HEK293 (cell line): ENCODE data around the gene RNASEH2B.

Experiments
- CTCF ChIA-PET: fragments of 350-600 bp; formaldehyde crosslinking; extraction: SDS; loops from one replicate; lab custom pipeline; 2021; ENCODE audit warnings: antibody characterized with exemption; lab: Yijun Ruan, JAX
- POLR2A ChIA-PET: fragments of 300-600 bp; formaldehyde crosslinking; extraction: SDS; loops from one replicate; lab custom pipeline; 2020; ENCODE audit warnings: antibody characterized with exemption, inconsistent platforms; lab: Yijun Ruan, JAX
- H3K27ac ChIP-seq: fragments of 200-500 bp; sonication (Bioruptor generic); 2 replicates; pipeline ENCODE4 v1.5.1; 2014; ENCODE audit warnings: low read depth, low read length, control low read depth, inconsistent platforms; ENCODE audit errors: extremely low read depth
- H3K36me3 ChIP-seq, 2 experiments: fragments of 200-500 bp in 1 of 2; sonication (Bioruptor generic) in 1 of 2; 1 replicate in 1 of 2; 2 replicates in 1 of 2; pipeline ENCODE4 v1.5.1; 2014 to 2017; ENCODE audit warnings: inconsistent platforms in 2 of 2, low read length in 2 of 2; ENCODE audit not compliant: control insufficient read depth in 2 of 2, insufficient read depth in 1 of 2
- H3K4me1 ChIP-seq: fragments of 200-500 bp; sonication (Bioruptor generic); 2 replicates; pipeline ENCODE4 v1.5.1; 2014; ENCODE audit warnings: mild to moderate bottlenecking, low read length, inconsistent platforms; ENCODE audit not compliant: control insufficient read depth, insufficient read depth
- H3K4me3 ChIP-seq: 2 replicates; pipeline ENCODE4 v1.5.1; 2011; ENCODE audit warnings: low read depth, mild to moderate bottlenecking, control low read depth, low read length, moderate library complexity
- H3K9me3 ChIP-seq: fragments of 200-500 bp; sonication (Bioruptor generic); 2 replicates; pipeline ENCODE4 v1.5.1; 2014; ENCODE audit warnings: low read depth, low read length, inconsistent platforms; ENCODE audit not compliant: control insufficient read depth, insufficient read depth
- PRDM1 ChIP-seq: fragments of 450-650 bp; formaldehyde crosslinking; IDR thresholded peaks from 2 replicates; pipeline ENCODE4; 2016; ENCODE audit warnings: missing biosample characterization, missing genetic modification characterization
- REST ChIP-seq: fragments of 450-650 bp; formaldehyde crosslinking; IDR thresholded peaks from 2 replicates; pipeline ENCODE4 v1.5.1; 2016; ENCODE audit warnings: missing biosample characterization, missing genetic modification characterization
- SCRT1 ChIP-seq: fragments of 450-650 bp; formaldehyde crosslinking; IDR thresholded peaks from 2 replicates; pipeline ENCODE4 v1.5.1; 2016; ENCODE audit warnings: missing biosample characterization, missing genetic modification characterization, borderline replicate concordance
- ZBTB44 ChIP-seq: fragments of 450-650 bp; IDR thresholded peaks from 2 replicates; pipeline ENCODE4 v1.5.1; 2018; ENCODE audit warnings: missing biosample characterization, mild to moderate bottlenecking, missing genetic modification characterization
- ZNF121 ChIP-seq: fragments of 450-650 bp; formaldehyde crosslinking; IDR thresholded peaks from 2 replicates; pipeline ENCODE4 v1.5.1; 2016; ENCODE audit warnings: missing biosample characterization, missing genetic modification characterization
- ZNF138 ChIP-seq: fragments of 450-650 bp; formaldehyde crosslinking; IDR thresholded peaks from 2 replicates; pipeline ENCODE4 v1.5.1; 2016; ENCODE audit warnings: missing biosample characterization, missing genetic modification characterization, borderline replicate concordance
- ZNF157 ChIP-seq: fragments of 450-650 bp; formaldehyde crosslinking; IDR thresholded peaks from 2 replicates; pipeline ENCODE4 v1.5.1; 2016; ENCODE audit warnings: missing biosample characterization, missing genetic modification characterization
- ZNF175 ChIP-seq: fragments of 450-650 bp; formaldehyde crosslinking; IDR thresholded peaks from 2 replicates; pipeline ENCODE4 v1.5.1; 2016; ENCODE audit warnings: missing biosample characterization, missing genetic modification characterization
- ZNF23 ChIP-seq: fragments of 450-650 bp; formaldehyde crosslinking; IDR thresholded peaks from 2 replicates; pipeline ENCODE4 v1.5.1; 2016; ENCODE audit warnings: missing biosample characterization, missing genetic modification characterization, borderline replicate concordance
- ZNF26 ChIP-seq: fragments of 450-650 bp; formaldehyde crosslinking; IDR thresholded peaks from 2 replicates; pipeline ENCODE4 v1.5.1; 2016; ENCODE audit warnings: missing biosample characterization, missing genetic modification characterization
- ZNF280D ChIP-seq: fragments of 450-650 bp; formaldehyde crosslinking; IDR thresholded peaks from 2 replicates; pipeline ENCODE4 v1.5.1; 2016; ENCODE audit warnings: missing biosample characterization, missing genetic modification characterization
- ZNF324 ChIP-seq: fragments of 450-650 bp; formaldehyde crosslinking; IDR thresholded peaks from 2 replicates; pipeline ENCODE4 v1.5.1; 2016; ENCODE audit warnings: missing biosample characterization, missing genetic modification characterization
- ZNF48 ChIP-seq: fragments of 450-650 bp; formaldehyde crosslinking; IDR thresholded peaks from 2 replicates; pipeline ENCODE4 v1.5.1; 2016; ENCODE audit warnings: missing biosample characterization, missing genetic modification characterization
- ZNF555 ChIP-seq: fragments of 450-650 bp; formaldehyde crosslinking; conservative IDR thresholded peaks from 2 replicates; pipeline ENCODE4 v1.5.1; 2017; ENCODE audit warnings: missing biosample characterization, mild to moderate bottlenecking, missing genetic modification characterization, inconsistent platforms
- ZNF585B ChIP-seq: fragments of 450-650 bp; formaldehyde crosslinking; IDR thresholded peaks from 2 replicates; pipeline ENCODE4 v1.5.1; 2016; ENCODE audit warnings: missing biosample characterization, missing genetic modification characterization
- ZNF658 ChIP-seq: fragments of 450-650 bp; formaldehyde crosslinking; IDR thresholded peaks from 2 replicates; pipeline ENCODE4; 2016; ENCODE audit warnings: missing biosample characterization, missing genetic modification characterization
- ZNF76 ChIP-seq: fragments of 450-650 bp; formaldehyde crosslinking; IDR thresholded peaks from 2 replicates; pipeline ENCODE4; 2016; ENCODE audit warnings: low read depth, missing biosample characterization, missing genetic modification characterization, borderline replicate concordance
- ZNF785 ChIP-seq: fragments of 450-650 bp; formaldehyde crosslinking; IDR thresholded peaks from 2 replicates; pipeline ENCODE4 v1.5.1; 2016; ENCODE audit warnings: missing biosample characterization, missing genetic modification characterization
- ZNF792 ChIP-seq: fragments of 450-650 bp; formaldehyde crosslinking; IDR thresholded peaks from 2 replicates; pipeline ENCODE4 v1.5.1; 2016; ENCODE audit warnings: missing biosample characterization, missing genetic modification characterization
- ZNF837 ChIP-seq: fragments of 450-650 bp; formaldehyde crosslinking; IDR thresholded peaks from 2 replicates; pipeline ENCODE4 v1.5.1; 2016; ENCODE audit warnings: missing biosample characterization, missing genetic modification characterization
- ZSCAN23 ChIP-seq: fragments of 450-650 bp; formaldehyde crosslinking; IDR thresholded peaks from 2 replicates; pipeline ENCODE4 v1.5.1; 2016; ENCODE audit warnings: missing biosample characterization, missing genetic modification characterization

RNASEH2B gene

GRCh38 chr13:50990818-50991506, 81.4 kb downstream of the RNASEH2B start (continued):
- TF ChIP-seq ZNF280D (tag by site-specific recombination) = no peak
- TF ChIP-seq ZNF555 (tag by site-specific recombination) = no peak
- TF ChIP-seq ZNF23 (tag by site-specific recombination) = no peak
- no peak for TF ChIP-seq PRDM1 (tag by site-specific recombination)
- no peak for TF ChIP-seq ZNF175 (tag by site-specific recombination)
- TF ChIP-seq ZNF585B (tag by site-specific recombination) = no peak
- TF ChIP-seq ZNF121 (tag by site-specific recombination) = no peak
- no peak for TF ChIP-seq ZNF658 (tag by site-specific recombination)
- no peak for TF ChIP-seq ZNF138 (tag by site-specific recombination)

GRCh38 chr13:50991579-50992521, 82.3 kb downstream of the RNASEH2B start:
- H3K9me3 ChIP-seq = no peaks in the 10 kb centered on the region
- H3K27ac ChIP-seq = no peak overlapping the region
- CTCF ChIA-PET = interaction anchor here (0.5 to 1.0 kb wide), 2 partner anchors 51 to 1016 kb away, joined by 3 read pairs; no protein-coding TSS in a partner anchor
- POLR2A ChIA-PET = interaction anchor here (0.6 kb wide), 1 partner anchor 984 kb away, joined by 3 read pairs; no protein-coding TSS in a partner anchor
- no peaks in the 10 kb centered on the region for H3K36me3 ChIP-seq
- no peak overlapping the region for H3K4me3 ChIP-seq
- no peak for TF ChIP-seq ZNF837 (tag by site-specific recombination)
- TF ChIP-seq SCRT1 (tag by site-specific recombination) = no peak
- peaks cover 5% of the 10 kb centered on the region; the same call in 1 of the 2 replicates for H3K4me1 ChIP-seq

- ChIA-PET POLR2A (no interaction called here), CTCF (no interaction called here)
- Histone ChIP-seq H3K9me3 (no peaks in the 10 kb centered on the region), H3K4me1 (peaks cover 5% of the 10 kb centered on the region; the same call in 1 of the 2 replicates), H3K36me3 (no peaks in the 10 kb centered on the region), H3K4me3 (no peak overlapping the region), H3K27ac (no peak overlapping the region)
- TF ChIP-seq ZBTB44 (no peak), ZNF324 (tag by site-specific recombination) (no peak), ZNF76 (no peak), ZNF785 (tag by site-specific recombination) (no peak), ZNF26 (no peak), REST (tag by site-specific recombination) (no peak), ZNF792 (tag by site-specific recombination) (no peak), ZNF157 (tag by site-specific recombination) (no peak), ZNF48 (tag by site-specific recombination) (no peak), ZSCAN23 (tag by site-specific recombination) (no peak), ZNF121 (tag by site-specific recombination) (no peak)
These were observed 83.8 kb downstream of the RNASEH2B start for GRCh38 chr13:50993371-50993770.
